Stimulated activated naive CD8-positive, alpha-beta T cell treated with anti-CD3 and anti-CD28 coated beads, Interleukin-15, Interleukin-2, amounts not matched to agents 100 ng/mL and 50 ng/mL, for 24 hours (primary cell): ENCODE measurements around the gene SZT2.

Experiments used
- H3K27ac Mint-ChIP-seq: one replicate; pipeline ENCODE4 v1.8.0; 2021; ENCODE audit warnings: mild to moderate bottlenecking, mixed read lengths
- H3K27me3 Mint-ChIP-seq: one replicate; pipeline ENCODE4 v1.8.0; 2021; ENCODE audit warnings: mixed read lengths
- H3K36me3 Mint-ChIP-seq: one replicate; pipeline ENCODE4 v1.8.0; 2021; ENCODE audit warnings: low read depth, mixed read lengths
- H3K4me1 Mint-ChIP-seq: one replicate; pipeline ENCODE4 v1.8.0; 2021; ENCODE audit warnings: low read depth, mixed read lengths
- H3K4me3 Mint-ChIP-seq: one replicate; pipeline ENCODE4 v1.8.0; 2021; ENCODE audit warnings: mild to moderate bottlenecking, mixed read lengths
- H3K9me3 Mint-ChIP-seq: one replicate; pipeline ENCODE4 v1.8.0; 2021; ENCODE audit warnings: mixed read lengths

SZT2 gene

DNA sequence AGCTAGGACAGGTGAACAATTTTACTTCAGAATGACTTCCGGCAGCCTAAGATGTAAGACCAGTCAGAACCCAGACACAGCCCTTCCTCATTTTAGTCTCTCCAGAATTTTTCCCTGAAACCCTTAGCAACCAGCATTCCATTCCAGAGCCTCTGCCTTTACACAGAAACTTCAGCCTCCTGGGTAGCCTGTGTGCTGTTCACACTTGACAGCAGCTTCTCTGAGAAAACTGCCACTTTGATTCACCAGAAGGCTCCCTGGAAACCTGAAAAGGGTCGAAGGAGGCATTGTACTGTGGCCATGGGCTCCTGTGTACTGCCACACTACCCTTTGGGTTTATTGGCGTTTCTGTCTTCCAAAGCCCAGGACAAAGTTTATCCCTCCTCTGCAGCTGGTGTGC is 46.7 kb downstream of the SZT2 start:
- Mint-ChIP-seq H3K4me1 (no peaks in the 10 kb centered on the region), H3K9me3 (no peaks in the 10 kb centered on the region), H3K27ac (no peak overlapping the region), H3K4me3 (no peak overlapping the region), H3K27me3 (no peaks in the 10 kb centered on the region), H3K36me3 (peaks cover 34% of the 10 kb centered on the region)

DNA sequence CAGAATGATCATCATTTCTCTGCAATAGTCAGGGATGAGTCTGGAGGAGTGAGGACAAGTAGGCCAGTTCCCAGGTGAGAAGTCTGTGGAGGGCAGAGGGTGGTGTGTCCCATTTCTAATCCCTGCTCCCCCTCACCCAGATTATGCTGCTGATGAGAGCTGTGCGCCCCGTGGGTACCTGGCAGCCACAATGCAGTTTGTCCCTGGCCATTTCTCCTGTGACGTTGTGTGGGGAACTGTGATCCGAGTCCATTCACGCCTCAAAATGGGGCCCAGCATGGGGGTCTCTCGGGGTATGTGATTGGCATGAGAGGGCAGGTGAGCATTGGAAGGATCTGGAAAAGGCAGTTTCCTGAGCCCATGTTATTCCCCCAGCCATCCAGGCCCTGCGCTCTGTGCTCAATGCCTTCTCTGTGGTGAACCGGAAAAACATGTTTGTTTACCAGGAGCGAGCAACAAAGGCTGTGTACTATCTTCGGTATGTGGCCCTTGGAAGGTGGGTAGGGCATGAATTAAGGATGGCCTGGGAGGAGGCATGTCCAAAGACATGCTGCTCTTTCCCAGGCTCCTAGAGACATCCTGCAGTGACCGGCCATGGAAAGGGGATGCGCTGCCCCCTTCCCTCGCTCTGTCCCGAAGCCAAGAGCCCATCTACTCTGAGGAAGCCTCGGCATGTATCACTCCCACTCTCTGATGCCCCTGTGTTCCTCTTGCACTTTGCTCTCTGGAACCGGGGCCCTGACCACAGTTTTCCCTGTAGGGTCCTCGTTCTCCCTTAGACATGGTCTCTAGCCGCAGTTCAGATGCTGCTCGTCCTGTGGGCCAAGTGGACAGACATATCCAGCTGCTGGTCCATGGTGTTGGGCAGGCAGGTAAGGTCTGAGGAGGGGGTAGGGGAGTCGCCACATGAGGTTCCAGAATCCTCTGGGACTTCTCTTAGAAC is 47.6 kb downstream of the SZT2 start:
- peaks cover 26% of the 10 kb centered on the region for H3K36me3 Mint-ChIP-seq
- H3K27ac Mint-ChIP-seq, result no peak overlapping the region
- H3K9me3 Mint-ChIP-seq, result no peaks in the 10 kb centered on the region
- no peaks in the 10 kb centered on the region for H3K27me3 Mint-ChIP-seq
- H3K4me3 Mint-ChIP-seq, result no peak overlapping the region
- H3K4me1 Mint-ChIP-seq, result no peaks in the 10 kb centered on the region

DNA sequence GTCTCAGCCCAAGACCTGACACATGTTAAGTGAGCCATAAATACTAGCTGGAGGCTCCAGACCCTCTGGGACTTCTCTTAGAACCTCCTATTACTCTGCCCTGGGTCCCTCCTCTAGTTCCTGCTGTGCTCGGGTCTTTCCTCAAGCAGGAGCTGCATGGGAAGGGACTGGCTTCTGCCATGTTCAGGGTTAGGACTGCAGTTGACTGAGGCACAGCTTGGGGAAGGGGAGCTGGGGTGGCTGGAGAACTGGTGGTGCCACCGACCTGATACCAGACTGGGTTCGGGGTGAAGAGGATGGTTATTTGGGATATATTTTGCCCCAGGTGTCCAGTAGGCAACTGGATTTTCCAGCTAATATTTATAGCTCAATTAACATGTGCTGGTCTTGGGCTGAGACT is 48.3 kb downstream of the SZT2 start:
- H3K27me3 Mint-ChIP-seq, result no peaks in the 10 kb centered on the region
- no peaks in the 10 kb centered on the region for H3K4me1 Mint-ChIP-seq
- H3K27ac Mint-ChIP-seq, result no peak overlapping the region
- no peaks in the 10 kb centered on the region for H3K9me3 Mint-ChIP-seq
- peaks cover 25% of the 10 kb centered on the region for H3K36me3 Mint-ChIP-seq
- H3K4me3 Mint-ChIP-seq, result no peak overlapping the region

DNA sequence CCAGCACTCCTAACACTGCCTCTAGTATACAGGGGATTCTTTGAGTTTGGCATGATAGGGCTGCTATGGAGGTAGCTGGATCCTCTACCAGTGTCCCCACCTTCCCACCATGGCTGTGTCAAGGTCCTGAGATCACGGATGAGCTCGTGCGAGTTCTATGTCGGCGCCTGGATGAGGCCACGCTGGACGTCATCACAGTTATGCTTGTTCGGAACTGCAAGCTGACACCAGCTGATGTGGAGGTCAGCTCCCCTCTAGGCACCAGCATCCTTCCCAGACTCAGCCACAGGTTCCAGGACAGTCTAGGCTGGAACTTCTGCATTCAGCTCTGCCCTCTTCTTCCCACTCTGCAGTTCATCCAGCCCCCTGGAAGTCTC is 48.9 kb downstream of the SZT2 start:
- Mint-ChIP-seq H3K4me3 (no peak overlapping the region), H3K36me3 (peaks cover 23% of the 10 kb centered on the region), H3K27ac (no peak overlapping the region), H3K4me1 (no peaks in the 10 kb centered on the region), H3K27me3 (no peaks in the 10 kb centered on the region), H3K9me3 (no peaks in the 10 kb centered on the region)

DNA sequence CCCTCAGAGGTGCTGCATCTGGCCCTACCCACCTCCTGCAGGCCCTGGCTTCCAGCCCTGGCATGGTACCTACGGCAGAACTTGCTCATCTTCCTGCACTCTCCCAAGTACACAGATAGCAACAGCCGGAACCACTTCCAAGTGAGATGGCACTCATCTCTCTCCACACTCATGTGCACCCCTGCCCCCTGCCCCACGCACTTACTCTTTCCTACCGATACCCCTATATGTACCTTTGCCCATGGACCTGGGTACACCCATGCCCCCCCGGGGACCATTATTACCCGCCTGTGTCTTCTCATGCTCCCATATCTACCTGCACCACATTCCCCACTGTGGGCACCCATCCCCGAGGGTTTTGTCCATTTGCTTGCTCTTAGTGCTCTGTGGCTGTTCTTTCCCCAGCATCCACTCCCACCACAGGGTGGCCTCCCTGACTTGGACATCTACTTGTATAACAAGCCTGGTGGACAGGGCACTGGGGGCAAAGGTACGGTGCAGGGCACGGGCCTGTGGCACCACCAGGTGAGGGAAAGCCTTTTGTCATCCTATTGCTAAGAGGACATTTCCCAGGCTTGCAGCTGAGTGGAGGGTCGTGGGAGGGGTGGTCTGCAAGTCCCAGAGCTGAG is 49.4 kb downstream of the SZT2 start:
- Mint-ChIP-seq H3K4me1 (no peaks in the 10 kb centered on the region), H3K9me3 (no peaks in the 10 kb centered on the region), H3K27ac (no peak overlapping the region), H3K27me3 (no peaks in the 10 kb centered on the region), H3K4me3 (no peak overlapping the region), H3K36me3 (peaks cover 24% of the 10 kb centered on the region)

DNA sequence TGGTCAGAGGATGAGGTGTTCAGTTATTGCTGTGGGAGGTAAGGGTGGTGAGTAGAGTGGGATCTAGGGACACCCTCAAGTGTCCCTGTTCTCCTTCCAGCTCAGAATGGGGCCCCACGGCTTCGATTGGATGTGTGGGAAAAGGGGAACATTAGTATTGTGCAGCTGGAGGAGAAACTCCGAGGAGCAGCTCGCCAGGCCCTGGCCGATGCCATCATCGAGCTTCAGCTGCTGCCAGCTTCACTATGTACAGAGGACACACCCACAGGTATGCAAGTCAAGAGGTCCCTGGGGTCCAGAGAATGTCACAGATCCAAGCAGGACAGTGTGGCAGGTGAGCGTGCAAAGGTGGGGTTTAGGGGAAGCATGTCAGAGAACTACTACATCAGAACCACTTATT is 50.1 kb downstream of the SZT2 start:
- peaks cover 27% of the 10 kb centered on the region for H3K36me3 Mint-ChIP-seq
- H3K4me3 Mint-ChIP-seq, result no peak overlapping the region
- H3K9me3 Mint-ChIP-seq, result no peaks in the 10 kb centered on the region
- H3K27me3 Mint-ChIP-seq, result no peaks in the 10 kb centered on the region
- H3K4me1 Mint-ChIP-seq, result no peaks in the 10 kb centered on the region
- no peak overlapping the region for H3K27ac Mint-ChIP-seq

DNA sequence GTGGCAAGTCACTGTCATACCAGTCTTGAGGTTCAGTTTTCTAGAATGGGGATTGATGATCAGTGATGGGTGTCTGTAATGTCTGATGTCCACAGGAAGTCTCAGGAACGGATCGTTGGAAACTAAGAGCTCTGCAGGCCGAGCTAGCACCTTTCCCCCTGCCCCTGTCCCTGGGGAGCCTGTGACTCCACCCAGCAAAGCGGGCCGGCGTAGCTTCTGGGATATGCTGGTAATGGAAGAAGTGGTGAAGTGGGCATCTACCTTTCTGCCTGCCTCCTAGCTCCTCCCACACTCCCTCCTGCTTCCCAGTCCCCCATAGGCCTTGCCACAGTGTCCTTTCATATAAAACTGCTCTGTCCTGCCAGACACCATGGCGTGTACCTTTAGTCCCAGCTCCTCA is 50.7 kb downstream of the SZT2 start:
- Mint-ChIP-seq H3K4me1 (no peaks in the 10 kb centered on the region), H3K36me3 (peaks cover 33% of the 10 kb centered on the region), H3K4me3 (no peak overlapping the region), H3K27ac (no peak overlapping the region), H3K9me3 (no peaks in the 10 kb centered on the region), H3K27me3 (no peaks in the 10 kb centered on the region)

DNA sequence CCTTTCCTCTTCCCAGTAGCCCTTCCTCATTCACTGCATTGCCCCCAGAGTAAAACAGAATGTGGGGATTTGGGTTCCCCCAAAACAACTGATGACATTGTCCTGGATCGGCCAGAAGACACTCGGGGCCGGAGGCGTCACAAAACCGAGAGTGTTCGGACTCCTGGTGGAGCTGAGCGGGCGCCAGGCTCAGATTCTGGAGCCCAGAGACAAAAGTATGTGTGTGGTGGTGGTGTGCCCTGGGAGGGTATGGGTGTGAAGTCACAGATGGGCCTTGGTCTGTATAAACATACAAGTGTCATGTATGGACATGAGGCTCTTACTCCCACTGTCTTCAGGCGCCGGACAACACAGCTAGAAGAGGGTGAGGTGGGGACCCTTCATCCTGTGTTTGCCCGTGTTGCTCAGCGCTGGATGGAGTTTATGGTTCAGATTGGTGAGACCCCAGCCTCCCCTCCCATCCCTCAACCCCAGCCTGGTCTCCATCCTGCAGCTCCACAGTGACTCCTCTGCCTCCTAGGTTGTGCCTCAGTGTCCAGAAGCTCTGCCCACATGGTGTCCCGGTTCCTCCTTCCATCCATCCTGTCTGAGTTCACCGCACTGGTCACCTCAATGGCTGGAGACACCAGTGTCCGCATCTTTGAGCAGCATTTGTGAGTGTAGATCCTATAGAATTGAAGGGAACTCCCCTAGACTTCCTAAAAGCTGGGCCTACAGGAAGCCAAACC is 51.6 kb downstream of the SZT2 start:
- H3K4me3 Mint-ChIP-seq, result no peak overlapping the region
- no peaks in the 10 kb centered on the region for H3K4me1 Mint-ChIP-seq
- no peak overlapping the region for H3K27ac Mint-ChIP-seq
- H3K36me3 Mint-ChIP-seq, result peaks cover 36% of the 10 kb centered on the region
- no peaks in the 10 kb centered on the region for H3K27me3 Mint-ChIP-seq
- H3K9me3 Mint-ChIP-seq, result no peaks in the 10 kb centered on the region

DNA sequence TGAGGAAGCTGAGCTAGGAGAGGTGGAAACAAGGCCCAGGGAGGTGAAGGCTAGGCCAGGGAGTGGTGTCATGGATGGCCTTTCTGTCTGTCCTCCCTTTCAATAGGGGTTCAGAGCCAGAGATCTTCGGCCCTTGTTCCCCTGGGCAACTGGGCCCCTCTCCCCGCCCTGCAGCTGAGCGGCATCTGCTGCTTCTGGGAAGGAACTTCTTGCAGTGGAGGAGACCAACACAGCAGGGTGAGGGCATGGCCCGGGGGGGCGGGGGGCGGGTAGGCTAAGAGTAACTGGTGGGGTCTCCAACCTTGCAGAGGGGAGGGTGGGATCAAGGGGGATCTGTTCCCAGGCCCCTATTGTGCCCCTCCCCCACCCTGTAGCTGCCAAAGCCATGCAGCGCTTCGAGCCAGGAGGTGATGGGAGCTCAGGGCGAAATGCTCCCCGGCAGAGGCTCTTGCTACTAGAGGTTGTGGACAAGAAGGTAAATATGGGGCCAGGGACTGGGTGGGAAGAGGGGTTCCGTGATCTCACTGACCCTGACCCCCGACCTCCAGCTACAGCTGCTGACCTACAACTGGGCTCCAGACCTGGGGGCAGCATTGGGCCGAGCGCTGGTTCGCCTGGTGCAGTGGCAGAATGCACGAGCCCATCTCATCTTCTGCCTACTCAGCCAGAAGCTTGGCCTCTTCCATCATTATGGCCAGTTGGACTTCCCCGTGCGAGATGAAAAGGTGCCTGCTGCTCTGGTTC is 52.4 kb downstream of the SZT2 start:
- H3K4me1 Mint-ChIP-seq, result no peaks in the 10 kb centered on the region
- H3K9me3 Mint-ChIP-seq, result no peaks in the 10 kb centered on the region
- H3K27ac Mint-ChIP-seq, result no peak overlapping the region
- peaks cover 40% of the 10 kb centered on the region for H3K36me3 Mint-ChIP-seq
- no peak overlapping the region for H3K4me3 Mint-ChIP-seq
- no peaks in the 10 kb centered on the region for H3K27me3 Mint-ChIP-seq

DNA sequence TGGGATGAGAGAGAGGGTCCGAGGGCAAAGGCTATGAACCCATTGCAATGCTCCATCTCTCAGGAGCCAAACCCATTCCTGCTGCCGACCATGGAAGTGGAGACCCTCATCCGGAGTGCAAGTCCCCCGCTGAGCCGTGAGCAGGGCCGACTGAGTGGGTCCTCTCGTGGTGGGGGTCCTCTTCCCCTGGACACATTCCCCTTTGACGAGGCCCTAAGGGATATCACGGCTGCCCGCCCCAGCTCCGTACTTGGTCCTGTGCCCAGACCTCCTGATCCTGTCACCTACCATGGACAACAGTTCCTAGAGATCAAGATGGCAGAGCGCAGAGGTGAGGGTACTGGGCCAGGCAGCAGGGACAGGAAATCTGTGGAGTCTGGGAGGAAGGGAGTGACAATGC is 53.1 kb downstream of the SZT2 start:
- no peaks in the 10 kb centered on the region for H3K4me1 Mint-ChIP-seq
- no peak overlapping the region for H3K27ac Mint-ChIP-seq
- no peak overlapping the region for H3K4me3 Mint-ChIP-seq
- H3K9me3 Mint-ChIP-seq, result no peaks in the 10 kb centered on the region
- peaks cover 44% of the 10 kb centered on the region for H3K36me3 Mint-ChIP-seq
- H3K27me3 Mint-ChIP-seq, result no peaks in the 10 kb centered on the region

DNA sequence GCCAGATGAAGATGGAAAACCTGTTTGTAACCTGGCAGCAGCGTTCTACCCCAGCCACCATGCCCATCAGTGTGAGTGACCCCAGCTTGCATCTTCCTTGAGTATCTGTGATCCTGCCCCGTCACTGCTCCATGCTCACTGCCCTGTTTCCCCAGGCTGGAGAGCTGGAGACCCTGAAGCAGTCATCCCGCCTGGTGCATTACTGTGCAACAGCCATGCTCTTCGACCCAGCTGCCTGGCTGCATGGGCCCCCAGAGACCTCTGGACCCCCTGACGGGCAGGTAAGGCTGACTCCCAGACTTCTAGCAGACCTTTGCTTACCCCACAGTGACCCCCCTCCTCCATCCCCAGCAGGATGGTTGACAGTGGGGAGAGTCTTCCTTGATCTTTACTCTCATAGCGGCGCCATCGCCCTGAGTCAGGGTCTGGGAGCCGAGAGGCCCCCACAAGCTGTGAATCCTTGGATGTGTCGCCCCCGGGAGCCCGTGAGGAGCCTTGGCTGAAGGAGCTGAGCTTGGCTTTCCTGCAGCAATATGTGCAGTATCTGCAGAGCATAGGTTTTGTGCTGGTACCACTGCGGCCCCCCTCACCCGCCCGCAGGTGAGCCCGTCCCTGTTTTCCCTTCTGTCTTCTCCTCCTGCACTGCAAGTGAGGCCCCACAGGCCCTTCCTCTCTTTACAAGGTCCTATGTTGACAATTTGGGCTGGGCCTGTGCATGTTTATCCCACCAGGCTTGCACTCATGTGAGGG is 53.7 kb downstream of the SZT2 start:
- Mint-ChIP-seq H3K4me1 (no peaks in the 10 kb centered on the region), H3K36me3 (peaks cover 44% of the 10 kb centered on the region), H3K9me3 (no peaks in the 10 kb centered on the region), H3K27me3 (no peaks in the 10 kb centered on the region), H3K27ac (no peak overlapping the region), H3K4me3 (no peak overlapping the region)

DNA sequence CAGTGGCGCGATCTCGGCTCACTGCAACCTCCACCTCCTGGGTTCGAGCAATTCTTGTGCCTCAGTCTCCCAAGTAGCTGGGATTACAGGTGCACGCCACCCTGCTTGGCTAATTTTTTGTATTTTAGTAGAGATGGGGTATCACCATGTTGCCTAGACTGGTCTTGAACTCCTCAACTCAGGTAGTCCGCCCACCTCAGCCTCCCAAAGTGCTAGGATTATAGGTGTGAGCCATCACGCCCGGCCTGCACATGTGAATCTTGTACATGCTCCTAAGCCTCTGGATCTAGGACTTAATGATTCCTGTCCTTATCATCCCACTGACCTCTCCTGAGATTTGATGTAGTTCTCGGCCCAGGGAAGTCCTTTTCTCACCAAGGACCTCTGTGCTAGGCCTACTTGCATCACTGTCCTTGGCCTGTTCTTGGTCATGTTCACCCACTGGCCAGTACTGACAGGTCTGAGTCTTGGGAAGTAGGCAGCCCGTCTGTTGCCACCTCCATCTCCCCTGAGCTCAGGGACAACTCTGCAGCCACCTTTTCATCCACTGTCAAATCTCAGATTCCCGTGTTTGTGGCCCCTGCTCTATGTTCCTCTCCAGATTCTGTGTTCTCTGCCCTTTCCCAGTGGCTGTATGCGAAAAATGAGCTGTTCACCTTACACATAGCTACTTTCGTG is 54.6 kb downstream of the SZT2 start:
- H3K27ac Mint-ChIP-seq, result no peak overlapping the region
- H3K4me1 Mint-ChIP-seq, result no peaks in the 10 kb centered on the region
- H3K27me3 Mint-ChIP-seq, result no peaks in the 10 kb centered on the region
- no peaks in the 10 kb centered on the region for H3K9me3 Mint-ChIP-seq
- peaks cover 48% of the 10 kb centered on the region for H3K36me3 Mint-ChIP-seq
- no peak overlapping the region for H3K4me3 Mint-ChIP-seq

DNA sequence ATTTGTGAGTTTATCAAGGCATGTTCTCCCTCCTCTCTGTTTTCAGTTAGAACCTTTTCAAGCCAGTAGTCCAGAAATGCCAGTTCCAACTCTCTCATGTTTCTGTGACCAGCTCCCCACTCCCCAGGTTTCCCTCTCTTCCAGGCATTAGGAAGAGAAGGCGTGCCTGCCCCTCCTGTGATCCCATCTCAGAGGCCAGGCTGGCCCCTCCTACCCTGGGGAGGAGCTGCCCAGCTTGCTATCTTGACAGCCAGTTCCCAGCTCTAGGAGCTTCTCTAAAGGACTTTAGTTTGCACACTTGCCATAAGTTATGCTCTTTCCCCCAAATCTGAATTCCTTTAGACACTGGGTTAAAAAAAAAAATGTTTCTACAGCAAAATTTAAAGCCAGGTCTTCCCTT is 55.1 kb downstream of the SZT2 start:
- no peak overlapping the region for H3K27ac Mint-ChIP-seq
- H3K9me3 Mint-ChIP-seq, result no peaks in the 10 kb centered on the region
- no peaks in the 10 kb centered on the region for H3K27me3 Mint-ChIP-seq
- H3K4me3 Mint-ChIP-seq, result no peak overlapping the region
- peaks cover 49% of the 10 kb centered on the region for H3K36me3 Mint-ChIP-seq
- no peaks in the 10 kb centered on the region for H3K4me1 Mint-ChIP-seq
